H1 (cell line): ENCODE measurements around the gene UNK. TPM values are rescaled to one million over a fixed set of nuclear protein-coding genes. Genes with fewer than 3 reads are reported as not detected.

ENCODE experiments used
- ASH2L ChIP-seq: fragments of 200-600, 300-600 bp; sonication (generic); IDR thresholded peaks from one replicate; pipeline ENCODE4 v1.7.1; 2017; ENCODE audit warnings: low read length
- CBX8 ChIP-seq: fragments of 300-800, 300-1000 bp; sonication (generic); IDR thresholded peaks from 2 replicates; pipeline ENCODE4 v1.7.1; 2016; ENCODE audit warnings: low read depth, low read length, borderline replicate concordance
- CTBP2 ChIP-seq: IDR thresholded peaks from 2 replicates; pipeline ENCODE4 v1.7.0; 2011; ENCODE audit warnings: borderline replicate concordance, mild to moderate bottlenecking, moderate library complexity, mixed read lengths, low read length; ENCODE audit not compliant: insufficient read depth, insufficient read length
- EGR1 ChIP-seq: IDR thresholded peaks from 2 replicates; pipeline ENCODE4 v1.6.1; 2011; ENCODE audit warnings: low read depth, low read length, borderline replicate concordance
- EZH2 ChIP-seq: fragments of 200-600 bp; sonication (generic); IDR thresholded peaks from 2 replicates; pipeline ENCODE4 v1.7.1; 2012; ENCODE audit warnings: low read depth, mild to moderate bottlenecking, moderate library complexity, low read length, inconsistent platforms; ENCODE audit not compliant: severe bottlenecking
- JUN ChIP-seq: IDR thresholded peaks from 2 replicates; pipeline ENCODE4 v1.6.1; 2011; ENCODE audit warnings: low read depth, mild to moderate bottlenecking, improper control_type of control experiment, low read length
- PHF8 ChIP-seq: fragments of 200-600 bp; sonication (generic); conservative IDR thresholded peaks from 2 replicates; pipeline ENCODE4 v1.7.1; 2012; ENCODE audit warnings: low read depth, mild to moderate bottlenecking, inconsistent platforms, low read length, moderate library complexity
- SP1 ChIP-seq: IDR thresholded peaks from 2 replicates; pipeline ENCODE4 v1.6.1; 2011; ENCODE audit warnings: low read depth, low read length
- polyA plus RNA-seq, 7 experiments: library from polyadenylated mRNA; depleted of rRNA in 3 of 7; stranded (reverse) in 5 of 7; unstranded in 2 of 7; fragments of >200 nt in 5 of 7; fragments of 200-250 nt in 2 of 7; gene quantifications; 1 replicate in 5 of 7; 2 replicates in 1 of 7; 4 replicates in 1 of 7; pipeline versions ENCODE4 v1.2.1 to v1.2.3, GENCODE V29; 2011 to 2013; ENCODE audit warnings: missing spikeins in 2 of 7, mixed read lengths in 2 of 7
- total RNA-seq: library from RNA; stranded (reverse); fragmentation: NEBNext Ultra II Directional; extraction: Animal tissue kit (Norgen Biotek cat#: 25700); gene quantifications from 2 replicates; pipeline ENCODE4 v1.2.1, GENCODE V29; 2021
- TF ChIP-seq, protein P1 (sequence below): fragments of 300-600 bp; sonication (generic); IDR thresholded peaks from 2 replicates; pipeline ENCODE4 v1.7.1; 2012; ENCODE audit warnings: low read length, moderate library complexity, mild to moderate bottlenecking, inconsistent platforms; ENCODE audit not compliant: insufficient replicate concordance

UNK gene
- total and polyA plus RNA-seq, 2 of the 8 experiments (the other 6 are each of a cell fraction or from before 2014, with no cell fraction given) = 24.2 to 33.3 TPM

DNA sequence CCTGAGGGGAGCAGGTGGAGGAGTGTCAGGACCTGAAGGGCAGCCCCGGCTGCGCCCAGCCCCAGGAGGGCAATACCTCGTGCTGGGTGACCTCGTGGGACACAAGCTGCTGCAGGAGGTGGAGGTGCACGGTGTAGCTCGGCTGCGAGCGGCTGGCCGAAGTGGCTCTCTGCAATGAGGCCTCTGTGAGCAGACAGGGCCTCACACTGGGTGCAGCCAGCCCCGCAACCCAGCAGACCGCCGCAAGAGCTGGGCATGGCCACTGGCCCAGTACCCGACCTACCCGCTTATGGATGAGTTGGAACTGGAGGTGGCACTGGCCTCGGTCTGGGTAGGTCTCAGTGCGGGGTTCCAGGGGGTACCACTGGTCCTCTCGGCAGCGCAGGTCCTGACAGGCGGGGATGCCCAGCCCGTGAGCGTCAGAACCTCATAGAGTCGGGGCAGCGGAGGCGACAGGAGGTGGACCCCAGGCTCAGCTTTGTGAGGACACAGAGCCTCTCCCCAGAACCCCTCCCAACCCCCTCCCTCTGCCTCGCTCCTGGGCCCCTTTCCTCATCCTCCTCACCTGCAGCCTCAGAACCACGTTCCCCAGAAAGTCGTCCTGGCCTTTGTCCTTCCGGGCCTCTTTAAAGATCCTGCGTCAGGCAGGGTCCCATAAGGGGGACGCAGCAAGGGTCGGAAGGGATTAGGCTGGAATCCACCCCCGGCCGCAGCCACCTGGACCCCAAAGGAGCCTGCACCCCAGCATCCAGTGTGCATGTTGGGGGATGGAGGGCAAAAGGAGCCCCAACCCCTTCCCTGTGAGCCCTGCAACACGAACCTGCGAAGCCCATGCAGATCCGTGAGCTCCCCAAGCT, 55.6 kb downstream of the UNK start (continued):
- TF ChIP-seq EZH2 (no peak), PHF8 (no peak), ASH2L (no peak), JUN (no peak), CTBP2 (no peak), CBX8 (no peak), EGR1 (no peak), SP1 (no peak)
- TF ChIP-seq, protein P1, sequence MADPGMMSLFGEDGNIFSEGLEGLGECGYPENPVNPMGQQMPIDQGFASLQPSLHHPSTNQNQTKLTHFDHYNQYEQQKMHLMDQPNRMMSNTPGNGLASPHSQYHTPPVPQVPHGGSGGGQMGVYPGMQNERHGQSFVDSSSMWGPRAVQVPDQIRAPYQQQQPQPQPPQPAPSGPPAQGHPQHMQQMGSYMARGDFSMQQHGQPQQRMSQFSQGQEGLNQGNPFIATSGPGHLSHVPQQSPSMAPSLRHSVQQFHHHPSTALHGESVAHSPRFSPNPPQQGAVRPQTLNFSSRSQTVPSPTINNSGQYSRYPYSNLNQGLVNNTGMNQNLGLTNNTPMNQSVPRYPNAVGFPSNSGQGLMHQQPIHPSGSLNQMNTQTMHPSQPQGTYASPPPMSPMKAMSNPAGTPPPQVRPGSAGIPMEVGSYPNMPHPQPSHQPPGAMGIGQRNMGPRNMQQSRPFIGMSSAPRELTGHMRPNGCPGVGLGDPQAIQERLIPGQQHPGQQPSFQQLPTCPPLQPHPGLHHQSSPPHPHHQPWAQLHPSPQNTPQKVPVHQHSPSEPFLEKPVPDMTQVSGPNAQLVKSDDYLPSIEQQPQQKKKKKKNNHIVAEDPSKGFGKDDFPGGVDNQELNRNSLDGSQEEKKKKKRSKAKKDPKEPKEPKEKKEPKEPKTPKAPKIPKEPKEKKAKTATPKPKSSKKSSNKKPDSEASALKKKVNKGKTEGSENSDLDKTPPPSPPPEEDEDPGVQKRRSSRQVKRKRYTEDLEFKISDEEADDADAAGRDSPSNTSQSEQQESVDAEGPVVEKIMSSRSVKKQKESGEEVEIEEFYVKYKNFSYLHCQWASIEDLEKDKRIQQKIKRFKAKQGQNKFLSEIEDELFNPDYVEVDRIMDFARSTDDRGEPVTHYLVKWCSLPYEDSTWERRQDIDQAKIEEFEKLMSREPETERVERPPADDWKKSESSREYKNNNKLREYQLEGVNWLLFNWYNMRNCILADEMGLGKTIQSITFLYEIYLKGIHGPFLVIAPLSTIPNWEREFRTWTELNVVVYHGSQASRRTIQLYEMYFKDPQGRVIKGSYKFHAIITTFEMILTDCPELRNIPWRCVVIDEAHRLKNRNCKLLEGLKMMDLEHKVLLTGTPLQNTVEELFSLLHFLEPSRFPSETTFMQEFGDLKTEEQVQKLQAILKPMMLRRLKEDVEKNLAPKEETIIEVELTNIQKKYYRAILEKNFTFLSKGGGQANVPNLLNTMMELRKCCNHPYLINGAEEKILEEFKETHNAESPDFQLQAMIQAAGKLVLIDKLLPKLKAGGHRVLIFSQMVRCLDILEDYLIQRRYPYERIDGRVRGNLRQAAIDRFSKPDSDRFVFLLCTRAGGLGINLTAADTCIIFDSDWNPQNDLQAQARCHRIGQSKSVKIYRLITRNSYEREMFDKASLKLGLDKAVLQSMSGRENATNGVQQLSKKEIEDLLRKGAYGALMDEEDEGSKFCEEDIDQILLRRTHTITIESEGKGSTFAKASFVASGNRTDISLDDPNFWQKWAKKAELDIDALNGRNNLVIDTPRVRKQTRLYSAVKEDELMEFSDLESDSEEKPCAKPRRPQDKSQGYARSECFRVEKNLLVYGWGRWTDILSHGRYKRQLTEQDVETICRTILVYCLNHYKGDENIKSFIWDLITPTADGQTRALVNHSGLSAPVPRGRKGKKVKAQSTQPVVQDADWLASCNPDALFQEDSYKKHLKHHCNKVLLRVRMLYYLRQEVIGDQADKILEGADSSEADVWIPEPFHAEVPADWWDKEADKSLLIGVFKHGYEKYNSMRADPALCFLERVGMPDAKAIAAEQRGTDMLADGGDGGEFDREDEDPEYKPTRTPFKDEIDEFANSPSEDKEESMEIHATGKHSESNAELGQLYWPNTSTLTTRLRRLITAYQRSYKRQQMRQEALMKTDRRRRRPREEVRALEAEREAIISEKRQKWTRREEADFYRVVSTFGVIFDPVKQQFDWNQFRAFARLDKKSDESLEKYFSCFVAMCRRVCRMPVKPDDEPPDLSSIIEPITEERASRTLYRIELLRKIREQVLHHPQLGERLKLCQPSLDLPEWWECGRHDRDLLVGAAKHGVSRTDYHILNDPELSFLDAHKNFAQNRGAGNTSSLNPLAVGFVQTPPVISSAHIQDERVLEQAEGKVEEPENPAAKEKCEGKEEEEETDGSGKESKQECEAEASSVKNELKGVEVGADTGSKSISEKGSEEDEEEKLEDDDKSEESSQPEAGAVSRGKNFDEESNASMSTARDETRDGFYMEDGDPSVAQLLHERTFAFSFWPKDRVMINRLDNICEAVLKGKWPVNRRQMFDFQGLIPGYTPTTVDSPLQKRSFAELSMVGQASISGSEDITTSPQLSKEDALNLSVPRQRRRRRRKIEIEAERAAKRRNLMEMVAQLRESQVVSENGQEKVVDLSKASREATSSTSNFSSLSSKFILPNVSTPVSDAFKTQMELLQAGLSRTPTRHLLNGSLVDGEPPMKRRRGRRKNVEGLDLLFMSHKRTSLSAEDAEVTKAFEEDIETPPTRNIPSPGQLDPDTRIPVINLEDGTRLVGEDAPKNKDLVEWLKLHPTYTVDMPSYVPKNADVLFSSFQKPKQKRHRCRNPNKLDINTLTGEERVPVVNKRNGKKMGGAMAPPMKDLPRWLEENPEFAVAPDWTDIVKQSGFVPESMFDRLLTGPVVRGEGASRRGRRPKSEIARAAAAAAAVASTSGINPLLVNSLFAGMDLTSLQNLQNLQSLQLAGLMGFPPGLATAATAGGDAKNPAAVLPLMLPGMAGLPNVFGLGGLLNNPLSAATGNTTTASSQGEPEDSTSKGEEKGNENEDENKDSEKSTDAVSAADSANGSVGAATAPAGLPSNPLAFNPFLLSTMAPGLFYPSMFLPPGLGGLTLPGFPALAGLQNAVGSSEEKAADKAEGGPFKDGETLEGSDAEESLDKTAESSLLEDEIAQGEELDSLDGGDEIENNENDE = no peak
